IMR-90 (cell line): Measurements from ENCODE around the gene USP35. TPM values are rescaled to one million over a fixed set of nuclear protein-coding genes. Genes with fewer than 3 reads are reported as not detected.
"Not testable (repeated sequence)": the region's sequence is repeated elsewhere in the genome, so short reads cannot be mapped to it uniquely, and the experiment has no call there.

Experiments
- ATAC-seq: fragments of 200-7000 bp; cut with Tn5 transposase; 2 replicates; pipeline ENCODE4 v1.9.1; 2020; ENCODE audit warnings: low read depth, mild to moderate bottlenecking, moderate library complexity
- BruUV-seq: library from RNA; stranded (reverse); fragments of 400-500 nt; replicated peaks from 2 replicates; lab custom pipeline; 2021; lab: Mats Ljungman, UMichigan
- CTCF ChIA-PET: fragments of 300-600 bp; formaldehyde crosslinking; extraction: SDS; loops from one replicate; lab custom pipeline; 2021; ENCODE audit warnings: antibody characterized with exemption; lab: Yijun Ruan, JAX
- POLR2A ChIA-PET: fragments of 300-600 bp; sonication (Branson Sonifier 250); formaldehyde crosslinking; loops from one replicate; lab custom pipeline; 2022; ENCODE audit warnings: antibody characterized with exemption; ENCODE audit not compliant: unreplicated experiment; lab: Charles Lee
- DNase-seq: peaks from one replicate; pipeline ENCODE4 v3.0.0; 2013
- H2AFZ ChIP-seq: replicated peaks from 2 replicates; pipeline ENCODE3; 2013; ENCODE audit warnings: low read length, mild to moderate bottlenecking; ENCODE audit not compliant: poor library complexity
- H2AK5ac ChIP-seq: 2 replicates; pipeline ENCODE4 v1.6.1; 2013; ENCODE audit warnings: low read depth, low read length, inconsistent platforms
- H2AK9ac ChIP-seq: replicated peaks from 2 replicates; pipeline ENCODE3; 2013; ENCODE audit warnings: mild to moderate bottlenecking, low read depth, low read length, moderate library complexity; ENCODE audit not compliant: poor library complexity
- H2BK120ac ChIP-seq: 2 replicates; pipeline ENCODE4 v1.6.1; 2013; ENCODE audit warnings: low read depth, low read length, inconsistent platforms
- H2BK15ac ChIP-seq: 3 replicates; pipeline ENCODE4 v1.6.1; 2013; ENCODE audit warnings: low read depth, low read length, inconsistent platforms
- H2BK20ac ChIP-seq: 2 replicates; pipeline ENCODE4 v1.6.1; 2013; ENCODE audit warnings: low read depth, mild to moderate bottlenecking, inconsistent platforms, low read length, moderate library complexity
- H2BK5ac ChIP-seq: 2 replicates; pipeline ENCODE4 v1.6.1; 2013; ENCODE audit warnings: mild to moderate bottlenecking, low read depth, low read length, inconsistent platforms; ENCODE audit not compliant: poor library complexity, severe bottlenecking
- H3K14ac ChIP-seq: replicated peaks from 2 replicates; pipeline ENCODE4 v1.6.1; 2013; ENCODE audit warnings: low read depth, low read length, inconsistent platforms
- H3K18ac ChIP-seq: 2 replicates; pipeline ENCODE4 v1.6.1; 2013; ENCODE audit warnings: low read depth, low read length, control low read depth
- H3K23ac ChIP-seq: 2 replicates; pipeline ENCODE4 v1.6.1; 2013; ENCODE audit warnings: low read depth, low read length, inconsistent platforms
- H3K27ac ChIP-seq: 2 replicates; pipeline ENCODE4 v1.5.1; 2013; ENCODE audit warnings: mild to moderate bottlenecking, control low read depth, low read length; ENCODE audit not compliant: insufficient read depth
- H3K27me3 ChIP-seq: 2 replicates; pipeline ENCODE4 v1.6.1; 2013; ENCODE audit warnings: low read length; ENCODE audit not compliant: control insufficient read depth, insufficient read depth
- H3K36me3 ChIP-seq: 2 replicates; pipeline ENCODE4 v1.6.1; 2013; ENCODE audit warnings: low read length, mixed read lengths; ENCODE audit not compliant: control insufficient read depth, insufficient read depth
- H3K4ac ChIP-seq: 2 replicates; pipeline ENCODE4 v1.6.1; 2013; ENCODE audit warnings: low read depth, low read length, inconsistent platforms
- H3K4me1 ChIP-seq: 2 replicates; pipeline ENCODE4 v1.6.1; 2013; ENCODE audit warnings: low read length, mixed read lengths; ENCODE audit not compliant: control insufficient read depth, insufficient read depth
- H3K4me2 ChIP-seq: 2 replicates; pipeline ENCODE4 v1.6.1; 2013; ENCODE audit warnings: low read depth, mild to moderate bottlenecking, control low read depth, low read length, moderate library complexity
- H3K4me3 ChIP-seq: 2 replicates; pipeline ENCODE4 v1.5.1; 2013; ENCODE audit warnings: low read depth, mild to moderate bottlenecking, control low read depth, low read length, moderate library complexity; ENCODE audit not compliant: insufficient read depth
- H3K56ac ChIP-seq: 2 replicates; pipeline ENCODE4 v1.6.1; 2013; ENCODE audit warnings: low read length, inconsistent platforms; ENCODE audit not compliant: insufficient read depth; ENCODE audit errors: extremely low read depth
- H3K79me1 ChIP-seq, 2 experiments: 2 replicates each; pipeline ENCODE4 v1.6.1; 2013; ENCODE audit warnings: low read length in 2 of 2, inconsistent platforms in 1 of 2, low read depth in 1 of 2
- H3K9ac ChIP-seq: 2 replicates; pipeline ENCODE4 v1.6.1; 2013; ENCODE audit warnings: low read depth, low read length, control low read depth
- H3K9me1 ChIP-seq: 2 replicates; pipeline ENCODE4 v1.6.1; 2013; ENCODE audit warnings: low read length, inconsistent platforms; ENCODE audit not compliant: insufficient read depth
- H3K9me3 ChIP-seq: 2 replicates; pipeline ENCODE4 v1.6.1; 2013; ENCODE audit warnings: low read length; ENCODE audit not compliant: control insufficient read depth, insufficient read depth
- H4K20me1 ChIP-seq: 2 replicates; pipeline ENCODE4 v1.6.1; 2013; ENCODE audit warnings: low read length, inconsistent platforms; ENCODE audit not compliant: insufficient read depth
- H4K5ac ChIP-seq: 2 replicates; pipeline ENCODE4 v1.6.1; 2013; ENCODE audit warnings: mild to moderate bottlenecking, low read depth, low read length, control low read depth
- H4K8ac ChIP-seq, 2 experiments: 2 replicates each; pipeline ENCODE4 v1.6.1; 2013; ENCODE audit warnings: low read depth in 2 of 2, low read length in 2 of 2, control low read depth in 1 of 2, inconsistent platforms in 1 of 2
- H4K91ac ChIP-seq: 2 replicates; pipeline ENCODE4 v1.6.1; 2013; ENCODE audit warnings: low read depth, low read length, inconsistent platforms; ENCODE audit not compliant: insufficient read depth
- CEBPB ChIP-seq: IDR thresholded peaks from 2 replicates; pipeline ENCODE4 v1.6.1; 2012; ENCODE audit warnings: low read depth, low read length, improper control_type of control experiment
- ELK1 ChIP-seq: fragments of 150-350 bp; IDR thresholded peaks from 2 replicates; pipeline ENCODE4 v1.6.1; 2016; ENCODE audit warnings: low read depth, mild to moderate bottlenecking, low read length, moderate library complexity, borderline replicate concordance
- SMC3 ChIP-seq: fragments of 150-350 bp; IDR thresholded peaks from 2 replicates; pipeline ENCODE4 v1.6.1; 2016; ENCODE audit warnings: low read depth, mild to moderate bottlenecking, antibody characterized with exemption, low read length, moderate library complexity
- USF2 ChIP-seq: fragments of 150-350 bp; IDR thresholded peaks from 2 replicates; pipeline ENCODE4 v1.6.1; 2017; ENCODE audit warnings: mild to moderate bottlenecking, antibody characterized with exemption, low read length, low read depth
- WGBS, 2 experiments: methylation state at CpG; one replicate each; pipeline versions ENCODE4 v1.1.5 to v1.1.7; 2013; ENCODE audit warnings: missing lambda C conversion rate in 2 of 2; ENCODE audit not compliant: insufficient read length in 1 of 2; ENCODE audit errors: extremely low coverage in 2 of 2; 5-methylcytosine and 5-hydroxymethylcytosine counted together
- dilution Hi-C: fragments of 300-500 bp; cut with HindIII; formaldehyde crosslinking; loops from one replicate; pipeline ENCODE4 v1.14.3; 2018; ENCODE audit warnings: low sequenced_read_pairs; ENCODE audit not compliant: unreplicated experiment
- in situ Hi-C: fragments of 300-500 bp; cut with MboI; formaldehyde crosslinking; loops from 3 replicates; pipeline ENCODE4 v1.14.3; 2019; ENCODE audit warnings: low sequenced_read_pairs, inconsistent platforms, mixed read lengths
- intact Hi-C: fragments of 100-400 bp; cut with micrococcal nuclease; formaldehyde crosslinking; loops from 2 replicates; pipeline ENCODE4 v1.10.0; 2022
- polyA plus RNA-seq, 3 experiments: library from polyadenylated mRNA; depleted of rRNA; stranded (reverse); fragments of >200 nt; gene quantifications; 2 replicates each; pipeline ENCODE4 v1.2.3, GENCODE V29; 2012; ENCODE audit warnings: low replicate concordance in 1 of 3
- total RNA-seq: library from RNA; depleted of rRNA; stranded (reverse); fragments of >200 nt; gene quantifications from 2 replicates; pipeline ENCODE4 v1.2.3, GENCODE V29; 2012

The USP35 gene
- total and polyA plus RNA-seq, 2 of the 4 experiments (the other 2 are of a cell fraction): 2.7 to 11.3 TPM

- no peaks in the 10 kb centered on the region for H3K9me3 ChIP-seq
- H3K27ac ChIP-seq: no peak overlapping the region
- peak; percentile 83 for DNase-seq
- no peak overlapping the region for H2BK120ac ChIP-seq
- no peak overlapping the region for H4K5ac ChIP-seq
- H3K9ac ChIP-seq: no peak overlapping the region
- H3K4me3 ChIP-seq: no peak overlapping the region
- no peak overlapping the region for H3K4me2 ChIP-seq
- no peak overlapping the region for H4K91ac ChIP-seq
- H2AK5ac ChIP-seq: no peak overlapping the region
- peaks cover 11% of the 10 kb centered on the region for H3K4me1 ChIP-seq
- H3K56ac ChIP-seq: no peak overlapping the region
- H2AK9ac ChIP-seq: no peak overlapping the region
- TF ChIP-seq USF2 (0 out of 2 replicates have a peak, but pooled peaks have one; percentile 6), CEBPB (peak; percentile 74), SMC3 (no peak), ELK1 (no peak)
- peak; percentile 60 for ATAC-seq
- H3K14ac ChIP-seq: no peak overlapping the region
- no peaks in the 10 kb centered on the region for H3K27me3 ChIP-seq
- peaks cover 0 to 14% of the 10 kb centered on the region in 2 experiments; a peak in 3 of 4 replicates for H3K79me1 ChIP-seq
- intact Hi-C loops (no loop called here), dilution Hi-C loops (no loop called here), in situ Hi-C loops (no loop called here)
- H2BK5ac ChIP-seq: no peak overlapping the region
- H4K20me1 ChIP-seq: peaks cover 11% of the 10 kb centered on the region; the same call in 1 of the 2 replicates
- no peak overlapping the region for H3K23ac ChIP-seq
- CTCF ChIA-PET: no interaction called here
- H3K36me3 ChIP-seq: 0 out of 2 replicates have a peak, but pooled peaks cover 2% of the 10 kb centered on the region
- no TSS peak for BruUV-seq
- peaks cover 14% of the 10 kb centered on the region for H3K9me1 ChIP-seq
- POLR2A ChIA-PET: no interaction called here
- no peak overlapping the region for H4K8ac ChIP-seq
- H3K4ac ChIP-seq: no peak overlapping the region
- H2AFZ ChIP-seq: no peak overlapping the region
- H2BK20ac ChIP-seq: no peak overlapping the region
- H3K18ac ChIP-seq: no peak overlapping the region
- H2BK15ac ChIP-seq: no peak overlapping the region
These were observed 43.3 kb downstream of the USP35 start for GRCh38 chr11:78231962-78232501.

GRCh38 chr11:78233046-78233445 lies 44.3 kb downstream of the USP35 start:
- peaks cover 11% of the 10 kb centered on the region; the same call in 1 of the 2 replicates for H4K20me1 ChIP-seq
- H3K9ac ChIP-seq, H3K36me3 ChIP-seq, H3K4me2 ChIP-seq, H4K8ac ChIP-seq, BruUV-seq, CTCF ChIA-PET, H3K4me3 ChIP-seq, in situ Hi-C loops, H3K18ac ChIP-seq, H2BK15ac ChIP-seq, H2AK5ac ChIP-seq, H3K27ac ChIP-seq, H4K5ac ChIP-seq, H2AFZ ChIP-seq, intact Hi-C loops, dilution Hi-C loops, H3K56ac ChIP-seq, DNase-seq, H4K91ac ChIP-seq, H3K14ac ChIP-seq, H3K4ac ChIP-seq, H2BK20ac ChIP-seq, H2AK9ac ChIP-seq, H3K9me3 ChIP-seq, POLR2A ChIA-PET, H2BK120ac ChIP-seq, ATAC-seq, H2BK5ac ChIP-seq, H3K23ac ChIP-seq, H3K27me3 ChIP-seq: not testable (repeated sequence)
- H3K4me1 ChIP-seq: peaks cover 11% of the 10 kb centered on the region
- H3K79me1 ChIP-seq: peaks cover 0 to 13% of the 10 kb centered on the region in 2 experiments; a peak in 3 of 4 replicates
- WGBS, 2 experiments: 100% methylated on average over 2 of the region's 6 CpGs; no CpG with 5 or more reads in 1 of the 2 experiments
- peaks cover 14% of the 10 kb centered on the region for H3K9me1 ChIP-seq
